ENCODE measurements around the gene FGF9.

FGF9 gene

GRCh38 chr13:21675095-21675991 is 4.5 kb downstream of the FGF9 start:
- peak; percentile 38 to 53 for DNase-seq

GRCh38 chr13:21676611-21677021 is 5.7 kb downstream of the FGF9 start:
- no peak for DNase-seq

GRCh38 chr13:21677075-21677623 is 6.3 kb downstream of the FGF9 start:
- DNase-seq = no peak

- no peak for DNase-seq
Measured at GRCh38 chr13:21683034-21683733, 12.3 kb downstream of the FGF9 start.

- DNase-seq = no peak
Measured at GRCh38 chr13:21684576-21684975, 13.7 kb downstream of the FGF9 start.

- no peak for DNase-seq
Measured at GRCh38 chr13:21685485-21686064, 14.7 kb downstream of the FGF9 start.

GRCh38 chr13:21686751-21687391 is 16.0 kb downstream of the FGF9 start:
- no peak for DNase-seq

- DNase-seq = no peak
Measured at GRCh38 chr13:21688056-21688455, 17.2 kb downstream of the FGF9 start.

GRCh38 chr13:21689097-21689496 is 18.2 kb downstream of the FGF9 start:
- no peak for DNase-seq

- DNase-seq = no peak
Measured at GRCh38 chr13:21690955-21691354, 20.1 kb downstream of the FGF9 start.

- no peak for DNase-seq
Measured at GRCh38 chr13:21691500-21691899, 20.6 kb downstream of the FGF9 start.

GRCh38 chr13:21691928-21692327 is 21.1 kb downstream of the FGF9 start:
- DNase-seq = no peak

GRCh38 chr13:21694831-21695230 is 24.0 kb downstream of the FGF9 start:
- DNase-seq = no peak

GRCh38 chr13:21695546-21695945 is 24.7 kb downstream of the FGF9 start:
- DNase-seq = no peak

- DNase-seq = no peak
Measured at GRCh38 chr13:21696865-21697448, 26.1 kb downstream of the FGF9 start.

GRCh38 chr13:21698817-21699679 is 28.2 kb downstream of the FGF9 start:
- DNase-seq = no peak

GRCh38 chr13:21701460-21701859 is 30.6 kb downstream of the FGF9 start:
- DNase-seq = no peak

GRCh38 chr13:21703846-21704245 is 33.0 kb downstream of the FGF9 start:
- no peak for DNase-seq

GRCh38 chr13:21707586-21707985 is 36.7 kb downstream of the FGF9 start:
- no peak for DNase-seq

GRCh38 chr13:21709697-21710096 is 38.8 kb downstream of the FGF9 start:
- DNase-seq = no peak

GRCh38 chr13:21710163-21710562 is 39.3 kb downstream of the FGF9 start:
- DNase-seq = no peak

- DNase-seq = no peak
Measured at GRCh38 chr13:21717817-21718216, 46.9 kb downstream of the FGF9 start.

All from stimulated activated CD4-positive, alpha-beta T cell treated with anti-CD3 and anti-CD28 coated beads, Interleukin-4, amount 100 ng/mL, for 4 hours (primary cell).